Activated CD8-positive, alpha-beta memory T cell treated with anti-CD3 and anti-CD28 coated beads, Interleukin-2, amount 50 U/mL, for 4 hours (primary cell): ENCODE results near the gene NUFIP2.
"Not testable (repeated sequence)": the region's sequence is repeated elsewhere in the genome, so short reads cannot be mapped to it uniquely, and the experiment has no call there.

ENCODE experiments used
- DNase-seq: peaks from one replicate; pipeline ENCODE4 v3.0.0-alpha.2; 2020

NUFIP2 gene

GRCh38 chr17:29234972-29235371 is 59.0 kb downstream of the NUFIP2 start:
- DNase-seq = not testable (repeated sequence)

DNA sequence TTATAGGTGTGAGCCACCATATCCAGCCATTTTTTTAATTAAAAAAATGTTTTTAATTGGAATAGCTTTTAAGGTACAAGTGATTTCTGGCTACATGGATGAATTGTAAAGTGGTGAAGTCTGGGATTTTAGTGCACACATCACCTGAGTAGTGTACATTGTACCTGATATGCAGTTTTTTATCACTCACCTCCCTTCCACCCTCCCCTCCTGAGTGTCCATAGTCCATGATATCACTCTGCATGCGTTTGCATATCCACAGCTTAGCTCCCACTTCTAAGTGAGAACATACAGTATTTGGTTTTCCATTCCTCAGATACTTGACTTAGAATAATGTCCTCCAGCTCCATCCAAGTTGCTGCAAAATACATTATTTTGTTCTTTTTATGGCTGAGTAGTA is 60.6 kb downstream of the NUFIP2 start:
- DNase-seq = no peak

- no peak for DNase-seq
Observed at GRCh38 chr17:29225396-29225795, 68.6 kb downstream of the NUFIP2 start.

- DNase-seq = not testable (repeated sequence)
Observed at GRCh38 chr17:29221338-29221737, 72.6 kb downstream of the NUFIP2 start.

DNA sequence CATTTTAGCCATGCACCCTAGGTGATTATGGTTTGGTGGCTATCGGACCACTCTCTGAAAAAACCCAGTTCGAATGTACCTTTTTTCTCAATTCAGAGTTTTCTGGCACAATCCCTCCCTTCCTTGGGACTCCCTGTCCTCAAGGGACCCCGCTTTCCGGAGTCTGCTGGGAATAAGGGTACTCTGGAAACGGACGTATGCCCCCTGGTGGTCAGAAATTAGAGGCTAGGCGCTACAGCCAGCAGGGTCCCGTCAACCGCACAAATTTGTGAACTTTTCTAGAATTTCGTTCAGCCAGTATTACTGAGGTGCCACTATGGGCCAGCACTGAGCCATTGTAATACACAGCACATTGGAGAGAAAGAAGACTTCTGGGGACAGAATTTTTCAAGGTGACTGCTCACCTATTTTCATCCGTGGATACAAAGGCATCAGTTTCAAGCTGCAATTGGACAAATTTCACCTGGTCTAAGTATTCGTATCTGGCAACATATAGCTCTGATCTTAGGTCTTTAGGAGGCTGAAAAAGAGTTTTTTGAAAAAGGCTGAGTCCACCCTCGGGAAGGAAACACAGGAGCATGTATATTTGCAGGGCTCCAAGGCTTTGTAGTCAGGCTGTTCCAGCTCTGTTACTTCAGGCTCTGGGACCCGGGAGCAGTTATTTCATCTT is 74.4 kb downstream of the NUFIP2 start:
- peak; percentile 69 for DNase-seq

DNA sequence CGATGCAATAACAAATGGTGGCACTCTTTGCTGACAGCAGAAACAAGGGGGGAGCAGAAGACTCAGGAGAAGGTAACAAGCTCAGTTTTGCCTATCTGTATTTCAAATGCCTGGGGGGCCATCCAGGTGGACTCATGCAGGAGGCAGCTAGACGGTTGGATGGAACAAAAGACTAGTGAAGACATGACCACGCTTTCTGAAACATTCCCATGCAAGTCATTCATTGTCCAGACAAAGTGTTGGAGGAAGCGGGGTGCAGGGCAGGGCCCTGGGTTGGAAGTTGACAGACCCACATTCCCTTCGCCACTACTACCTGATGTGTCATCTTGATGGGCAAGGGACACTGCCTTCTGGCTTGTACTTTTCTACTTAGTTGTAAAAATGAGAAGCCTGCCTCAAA is 77.1 kb downstream of the NUFIP2 start:
- no peak for DNase-seq

- no peak for DNase-seq
Observed at GRCh38 chr17:29216181-29216580, 77.8 kb downstream of the NUFIP2 start.

- DNase-seq = no peak
Observed at GRCh38 chr17:29215717-29216116, 78.2 kb downstream of the NUFIP2 start.

- DNase-seq = no peak
Observed at GRCh38 chr17:29215174-29215573, 78.8 kb downstream of the NUFIP2 start.

- no peak for DNase-seq
Observed at GRCh38 chr17:29214215-29215146, 79.5 kb downstream of the NUFIP2 start.

GRCh38 chr17:29212681-29213121 is 81.2 kb downstream of the NUFIP2 start:
- no peak for DNase-seq

DNA sequence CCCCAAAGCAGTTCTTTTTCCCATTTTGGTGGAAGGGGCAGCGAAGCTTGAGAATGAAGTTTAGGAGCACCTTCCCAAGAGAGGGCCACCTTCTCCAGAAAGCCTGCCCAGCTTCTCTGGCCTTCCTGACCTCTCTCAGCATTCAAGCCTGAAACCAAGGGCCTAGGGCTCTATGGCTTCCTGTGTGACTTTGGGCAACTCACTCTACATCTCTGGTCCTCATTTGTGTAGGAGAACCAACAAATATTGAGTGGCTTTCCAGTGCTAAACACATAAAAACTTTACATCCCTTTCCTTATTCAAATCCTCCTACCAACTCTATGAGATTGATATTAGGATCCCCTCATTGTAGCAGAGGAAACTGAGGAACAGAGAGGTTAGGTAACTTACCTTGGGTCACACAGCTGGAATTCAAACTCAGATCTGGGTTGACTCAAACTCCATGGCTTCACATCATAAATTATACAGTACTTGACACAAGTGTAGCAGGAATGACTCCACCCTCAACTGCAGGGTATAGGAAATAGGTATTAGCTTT is 81.8 kb downstream of the NUFIP2 start:
- DNase-seq = no peak

DNA sequence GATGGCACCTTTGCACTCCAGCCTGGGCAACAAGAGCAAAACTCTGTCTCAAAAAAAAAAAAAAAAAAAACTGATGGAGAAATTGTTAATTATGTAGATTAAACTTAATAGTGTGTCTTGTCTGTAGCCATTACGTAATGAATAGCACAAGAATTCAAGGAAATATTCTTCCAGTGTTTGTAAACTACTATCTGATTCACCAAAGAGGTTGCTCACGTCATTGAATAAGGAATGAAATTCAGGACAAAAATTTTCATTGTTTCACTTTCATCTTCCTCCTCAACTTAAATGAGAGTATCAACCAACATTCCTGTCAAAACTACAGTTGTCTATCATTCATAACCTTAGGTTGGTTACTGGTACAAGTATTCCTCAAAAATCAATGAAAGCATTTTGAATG is 83.1 kb downstream of the NUFIP2 start:
- no peak for DNase-seq

- DNase-seq = no peak
Observed at GRCh38 chr17:29209073-29209472, 84.9 kb downstream of the NUFIP2 start.

GRCh38 chr17:29207975-29208374 is 86.0 kb downstream of the NUFIP2 start:
- no peak for DNase-seq
